ENCODE measurements around the gene HOXB8. TPM values are rescaled to one million over a fixed set of nuclear protein-coding genes. Genes with fewer than 3 reads are reported as not detected.

The HOXB8 gene
- total and polyA plus RNA-seq, 2 of the 13 experiments (the other 11 are each of a cell fraction or from before 2014, with no cell fraction given), result not detected

DNA sequence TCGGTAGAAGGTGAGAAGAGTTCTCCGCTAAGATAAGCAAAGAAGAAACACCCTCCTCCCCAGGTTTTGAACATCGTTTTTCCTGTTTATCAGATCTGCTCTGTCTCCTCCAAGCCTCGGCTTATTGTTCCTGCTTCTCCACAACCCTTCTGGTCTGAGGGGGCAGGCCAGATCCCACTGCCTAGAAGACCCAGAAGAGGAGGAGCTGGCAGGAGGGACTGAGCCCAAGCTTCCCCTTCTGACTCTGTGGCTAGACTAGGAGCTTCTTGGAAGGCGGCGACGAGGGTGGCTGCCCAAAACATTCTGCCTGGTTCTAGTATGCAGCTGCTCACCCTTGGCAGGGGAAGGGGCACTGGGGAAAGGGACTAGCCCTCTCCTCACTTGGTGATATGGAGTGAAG is 16.4 kb downstream of the HOXB8 start:
- DNase-seq (ENCODE audit: low spot score) (no peak), ATAC-seq (no peak), FAIRE-seq (no peak)
- H3K27me3 ChIP-seq (ENCODE audit: control insufficient read depth in 1 of 2, insufficient read depth in 2 of 2, low read length in 2 of 2), result peaks cover 55 to 98% of the 10 kb centered on the region in 2 experiments
- in situ Hi-C loops (cut with HindIII; ENCODE audit: extremely low pct_ligation_motif_present, low pct_unique_long_range_greater_than_20kb) (loop anchor here (5.0 kb wide), 1 partner anchor 446 kb away; no protein-coding TSS in a partner anchor), intact Hi-C loops (cut with micrococcal nuclease; ENCODE audit: unreplicated experiment) (no loop called here)
- peaks cover 17% of the 10 kb centered on the region; the same call in 1 of the 2 replicates for H3K4me1 ChIP-seq (ENCODE audit: insufficient read depth, low read length)
- H3K4me3 ChIP-seq (replicated peaks in 1 of 3; ENCODE audit: insufficient read depth in 1 of 3, low read depth in 2 of 3, low read length in 3 of 3), result no peak overlapping the region
- no peaks in the 10 kb centered on the region for H3K36me3 ChIP-seq (replicated peaks in 1 of 2; ENCODE audit: control insufficient read depth in 1 of 2, insufficient read depth in 2 of 2, low read length in 2 of 2)
- no peak overlapping the region for H3K4me2 ChIP-seq (ENCODE audit: low read depth, low read length)
- H2AFZ ChIP-seq (ENCODE audit: low read length), result no peak overlapping the region
- H3K27ac ChIP-seq (ENCODE audit: extremely low read length, insufficient read depth, low read length), result no peak overlapping the region
- no peak overlapping the region for H3K9ac ChIP-seq (ENCODE audit: insufficient read depth, low read depth, low read length)
- POLR2A ChIA-PET, result no interaction called here
- H3K79me2 ChIP-seq (ENCODE audit: insufficient read depth, low read length), result no peaks in the 10 kb centered on the region
- CTCF ChIA-PET (ENCODE audit: low intra/inter-chr PET ratio, low total read pairs), result no interaction called here
- WGBS (ENCODE audit: low lambda C conversion rate), result 2% methylated on average over 7 of the region's 7 CpGs
- no peak for TF ChIP-seq DMAP1 (CRISPR knock-in tag; IDR thresholded peaks at IDR 0.05)
- no peak for TF ChIP-seq ZSCAN29 (CRISPR knock-in tag; conservative IDR thresholded peaks at IDR 0.05)
- TF ChIP-seq, protein P1, sequence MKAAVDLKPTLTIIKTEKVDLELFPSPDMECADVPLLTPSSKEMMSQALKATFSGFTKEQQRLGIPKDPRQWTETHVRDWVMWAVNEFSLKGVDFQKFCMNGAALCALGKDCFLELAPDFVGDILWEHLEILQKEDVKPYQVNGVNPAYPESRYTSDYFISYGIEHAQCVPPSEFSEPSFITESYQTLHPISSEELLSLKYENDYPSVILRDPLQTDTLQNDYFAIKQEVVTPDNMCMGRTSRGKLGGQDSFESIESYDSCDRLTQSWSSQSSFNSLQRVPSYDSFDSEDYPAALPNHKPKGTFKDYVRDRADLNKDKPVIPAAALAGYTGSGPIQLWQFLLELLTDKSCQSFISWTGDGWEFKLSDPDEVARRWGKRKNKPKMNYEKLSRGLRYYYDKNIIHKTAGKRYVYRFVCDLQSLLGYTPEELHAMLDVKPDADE (CRISPR knock-in tag; IDR thresholded peaks at IDR 0.05), result no peak
- no peak for TF ChIP-seq JUNB (CRISPR knock-in tag; IDR thresholded peaks at IDR 0.05; ENCODE audit: borderline replicate concordance)
- TF ChIP-seq SNAI1 (CRISPR knock-in tag; IDR thresholded peaks at IDR 0.05; ENCODE audit: borderline replicate concordance), result no peak
- TF ChIP-seq RFXANK (CRISPR knock-in tag; IDR thresholded peaks at IDR 0.05), result no peak
- BruUV-seq (replicated peaks), result no TSS peak
- peaks cover 2% of the 10 kb centered on the region; the same call in 1 of the 2 replicates for H4K20me1 ChIP-seq (ENCODE audit: insufficient read depth, low read length)
- H3K9me3 ChIP-seq (ENCODE audit: low read length), result no peaks in the 10 kb centered on the region

Measured in HepG2 (cell line).